GM12878 (cell line): ENCODE results near the gene CMTR2. TPM values are rescaled to one million over a fixed set of nuclear protein-coding genes. Genes with fewer than 3 reads are reported as not detected.

Experiments used
- ATAC-seq: fragments of 200-7000 bp; cut with Tn5 transposase; 3 replicates; pipeline ENCODE4 v1.9.1; 2020; ENCODE audit warnings: mild to moderate bottlenecking, moderate library complexity
- BruUV-seq: library from RNA; stranded (reverse); fragments of 400-500 nt; replicated peaks from 2 replicates; lab custom pipeline; 2021; lab: Mats Ljungman, UMichigan
- CTCF ChIA-PET: fragments of 300-600 bp; sonication (Branson Sonifier 250); formaldehyde crosslinking; extraction: SDS; loops from one replicate; lab custom pipeline; 2021; ENCODE audit warnings: inconsistent platforms; lab: Yijun Ruan, JAX
- POLR2A ChIA-PET: fragments of 350-600 bp; formaldehyde crosslinking; extraction: SDS; loops from one replicate; lab custom pipeline; 2021; ENCODE audit warnings: inconsistent platforms; lab: Charles Lee
- RAD21 ChIA-PET: fragments of 300-600 bp; sonication (Branson Sonifier 250); formaldehyde crosslinking; loops from one replicate; lab custom pipeline; 2023; ENCODE audit warnings: antibody characterized with exemption; ENCODE audit not compliant: unreplicated experiment; lab: Charles Lee
- SMC1A ChIA-PET: fragments of 300-600 bp; sonication (Branson Sonifier 250); formaldehyde crosslinking; loops from one replicate; lab custom pipeline; 2023; ENCODE audit not compliant: unreplicated experiment, uncharacterized antibody; lab: Charles Lee
- DNase-seq: peaks from one replicate; pipeline ENCODE4 v3.0.0-alpha.2; 2011; ENCODE audit warnings: low read depth, low spot score
- FAIRE-seq: peaks from 3 replicates; lab custom pipeline; 2011; peaks lifted over from hg19 to GRCh38; lab: Jason Lieb, UNC
- H2AFZ ChIP-seq: 2 replicates; pipeline ENCODE4 v1.6.0; 2011; ENCODE audit warnings: low read depth, low read length, control low read depth; ENCODE audit not compliant: control insufficient read depth
- H3K27ac ChIP-seq: 2 replicates; pipeline ENCODE4 v1.5.1; 2011; ENCODE audit warnings: control low read depth; ENCODE audit not compliant: control insufficient read depth, insufficient read depth
- H3K27me3 ChIP-seq, 2 experiments: replicated peaks in 1 of 2; 2 replicates each; pipeline versions ENCODE4 v1.6.0 to v1.6.1; 2011; ENCODE audit warnings: low read length in 1 of 2; ENCODE audit not compliant: control insufficient read depth in 2 of 2, insufficient read depth in 2 of 2
- H3K36me3 ChIP-seq, 2 experiments: 2 replicates each; pipeline ENCODE4 v1.5.1; 2011; ENCODE audit warnings: low read length in 1 of 2; ENCODE audit not compliant: control insufficient read depth in 2 of 2, insufficient read depth in 2 of 2
- H3K4me1 ChIP-seq: 2 replicates; pipeline ENCODE4 v1.6.1; 2011; ENCODE audit warnings: mild to moderate bottlenecking, low read length, moderate library complexity, mixed read lengths; ENCODE audit not compliant: control insufficient read depth, insufficient read depth
- H3K4me2 ChIP-seq: 2 replicates; pipeline ENCODE4 v1.6.0; 2011; ENCODE audit warnings: control low read depth; ENCODE audit not compliant: control insufficient read depth, insufficient read depth
- H3K4me3 ChIP-seq: fragments of 200-600 bp; sonication (generic); 2 replicates; pipeline ENCODE4 v1.5.1; 2016
- H3K79me2 ChIP-seq: 2 replicates; pipeline ENCODE4 v1.6.0; 2011; ENCODE audit warnings: low read length; ENCODE audit not compliant: control insufficient read depth, insufficient read depth
- H3K9ac ChIP-seq: 2 replicates; pipeline ENCODE4 v1.8.0; 2011; ENCODE audit warnings: low read length, control low read depth, mixed read lengths; ENCODE audit not compliant: control insufficient read depth, insufficient read depth
- H3K9me3 ChIP-seq: replicated peaks from 3 replicates; pipeline ENCODE4 v1.5.1; 2011; ENCODE audit warnings: mild to moderate bottlenecking, low read length; ENCODE audit not compliant: control insufficient read depth, insufficient read depth
- H4K20me1 ChIP-seq: 2 replicates; pipeline ENCODE4 v1.6.0; 2011; ENCODE audit not compliant: control insufficient read depth, insufficient read depth
- CHD1 ChIP-seq: IDR thresholded peaks from 2 replicates; pipeline ENCODE4 v1.6.1; 2012; ENCODE audit warnings: low read depth, low read length, improper control_type of control experiment
- CHD4 ChIP-seq: fragments of 200-600 bp; sonication (generic); IDR thresholded peaks from 2 replicates; pipeline ENCODE4 v1.6.1; 2016; ENCODE audit warnings: mild to moderate bottlenecking
- HCFC1 ChIP-seq: fragments of 150-350 bp; IDR thresholded peaks from 2 replicates; pipeline ENCODE4 v1.6.1; 2014; ENCODE audit warnings: low read length
- HDAC2 ChIP-seq: fragments of 200-600 bp; sonication (generic); IDR thresholded peaks from 2 replicates; pipeline ENCODE4 v1.6.1; 2017
- IRF4 ChIP-seq: IDR thresholded peaks from 2 replicates; pipeline ENCODE4 v1.6.1; 2011; ENCODE audit warnings: low read depth, low read length
- MTA3 ChIP-seq: IDR thresholded peaks from 2 replicates; pipeline ENCODE4 v1.6.1; 2012; ENCODE audit warnings: low read length, inconsistent platforms, borderline replicate concordance
- MYB ChIP-seq: fragments of 150-350 bp; IDR thresholded peaks from 2 replicates; pipeline ENCODE4 v1.6.1; 2014; ENCODE audit warnings: mild to moderate bottlenecking, low read depth, low read length, borderline replicate concordance
- NR2C2 ChIP-seq: IDR thresholded peaks from 2 replicates; pipeline ENCODE4 v1.6.1; 2011; ENCODE audit warnings: borderline replicate concordance, low read depth; ENCODE audit not compliant: control insufficient read depth, insufficient read length
- PAX5 ChIP-seq: IDR thresholded peaks from 2 replicates; pipeline ENCODE4 v1.6.1; 2011; ENCODE audit warnings: low read depth, low read length, borderline replicate concordance
- RB1 ChIP-seq: fragments of 450-650 bp; formaldehyde crosslinking; IDR thresholded peaks from 2 replicates; pipeline ENCODE4 v1.6.1; 2017; ENCODE audit warnings: mild to moderate bottlenecking, borderline replicate concordance
- SMAD5 ChIP-seq: IDR thresholded peaks from 2 replicates; pipeline ENCODE4 v1.6.1; 2016; ENCODE audit warnings: antibody characterized with exemption, low read depth
- TCF12 ChIP-seq: IDR thresholded peaks from 2 replicates; pipeline ENCODE4 v1.6.1; 2011; ENCODE audit warnings: low read depth, mild to moderate bottlenecking, low read length
- ZBED1 ChIP-seq: IDR thresholded peaks from 2 replicates; pipeline ENCODE4 v1.6.1; 2016; ENCODE audit warnings: borderline replicate concordance
- WGBS: methylation state at CpG from one replicate; pipeline ENCODE4 v1.1.6; 2016; ENCODE audit warnings: low lambda C conversion rate; ENCODE audit not compliant: insufficient replicate concordance, insufficient coverage; ENCODE audit errors: missing lambda C conversion rate; 5-methylcytosine and 5-hydroxymethylcytosine counted together
- in situ Hi-C: fragments of 300-500 bp; cut with MboI; formaldehyde crosslinking; loops from 9 replicates; pipeline ENCODE4 v1.14.3; 2018; ENCODE audit warnings: mixed read lengths
- intact Hi-C: fragments of 100-400 bp; cut with micrococcal nuclease; formaldehyde crosslinking; loops from one replicate; pipeline ENCODE4 v1.14.2; 2022; ENCODE audit not compliant: unreplicated experiment
- polyA plus RNA-seq, 11 experiments: library from polyadenylated mRNA; depleted of rRNA in 4 of 11; unstranded in 6 of 11; stranded (reverse) in 5 of 11; fragments of >200 nt; fragmentation: Nextera tagmentation in 4 of 11; fragmentation: Illumina TruSeq in 1 of 11; extraction: Ambion mirVana in 4 of 11; extraction: Trizol in 1 of 11; gene quantifications; 1 replicate in 1 of 11; 2 replicates in 10 of 11; pipeline versions ENCODE4 v1.2.1 to v1.2.3, GENCODE V29; 2011 to 2016; ENCODE audit warnings: inconsistent platforms in 2 of 11, missing spikeins in 2 of 11, low read depth in 1 of 11
- total RNA-seq, 4 experiments: library from RNA; depleted of rRNA in 3 of 4; stranded (reverse); fragments of >200 nt in 3 of 4; fragmentation: Illumina TruSeq in 1 of 4; extraction: Trizol in 1 of 4; gene quantifications; 2 replicates each; pipeline versions ENCODE4 v1.2.1 to v1.2.3, GENCODE V29; 2013 to 2021
- TF ChIP-seq, protein P1 (sequence below): fragments of 450-650 bp; IDR thresholded peaks from 2 replicates; pipeline ENCODE4 v1.6.1; 2017; ENCODE audit warnings: mild to moderate bottlenecking, moderate library complexity
- TF ChIP-seq, protein P2 (sequence below): fragments of 450-650 bp; IDR thresholded peaks from 2 replicates; pipeline ENCODE4 v1.6.1; 2017; ENCODE audit warnings: low read depth, mild to moderate bottlenecking, moderate library complexity
- TF ChIP-seq, protein P3 (sequence below): fragments of 450-650 bp; IDR thresholded peaks from 2 replicates; pipeline ENCODE4 v1.6.1; 2018; ENCODE audit warnings: borderline replicate concordance, mild to moderate bottlenecking; ENCODE audit not compliant: partially characterized antibody
- TF ChIP-seq, protein P4 (sequence below): IDR thresholded peaks from 2 replicates; pipeline ENCODE4 v1.6.1; 2011; ENCODE audit warnings: low read depth, mild to moderate bottlenecking, low read length, moderate library complexity, borderline replicate concordance; ENCODE audit errors: extremely low read depth

Gene CMTR2
- total and polyA plus RNA-seq, 10 of the 15 experiments (the other 5 are each of a cell fraction or from before 2014, with no cell fraction given), result 6.5 to 37.0 (median 20.9) TPM

DNA sequence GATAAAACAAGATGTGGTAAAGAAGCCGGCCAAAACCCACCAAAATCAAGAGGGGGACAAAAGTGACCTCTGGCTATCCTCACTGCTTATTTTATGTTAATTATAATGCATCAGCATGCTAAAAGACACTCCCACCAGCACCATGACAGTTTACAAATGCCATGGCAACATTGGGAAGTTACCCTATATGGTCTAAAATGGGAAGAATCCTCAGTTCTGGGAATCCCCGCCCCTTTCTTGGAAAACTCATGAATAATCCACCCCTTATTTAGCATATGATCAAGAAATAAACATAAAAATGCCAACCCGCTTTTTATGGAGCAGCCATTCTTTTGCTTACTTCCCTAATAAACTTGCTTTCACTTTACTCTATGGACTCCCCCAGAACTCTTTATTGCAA, 25.6 kb downstream of the CMTR2 start (continued):
- TF ChIP-seq, protein P1, sequence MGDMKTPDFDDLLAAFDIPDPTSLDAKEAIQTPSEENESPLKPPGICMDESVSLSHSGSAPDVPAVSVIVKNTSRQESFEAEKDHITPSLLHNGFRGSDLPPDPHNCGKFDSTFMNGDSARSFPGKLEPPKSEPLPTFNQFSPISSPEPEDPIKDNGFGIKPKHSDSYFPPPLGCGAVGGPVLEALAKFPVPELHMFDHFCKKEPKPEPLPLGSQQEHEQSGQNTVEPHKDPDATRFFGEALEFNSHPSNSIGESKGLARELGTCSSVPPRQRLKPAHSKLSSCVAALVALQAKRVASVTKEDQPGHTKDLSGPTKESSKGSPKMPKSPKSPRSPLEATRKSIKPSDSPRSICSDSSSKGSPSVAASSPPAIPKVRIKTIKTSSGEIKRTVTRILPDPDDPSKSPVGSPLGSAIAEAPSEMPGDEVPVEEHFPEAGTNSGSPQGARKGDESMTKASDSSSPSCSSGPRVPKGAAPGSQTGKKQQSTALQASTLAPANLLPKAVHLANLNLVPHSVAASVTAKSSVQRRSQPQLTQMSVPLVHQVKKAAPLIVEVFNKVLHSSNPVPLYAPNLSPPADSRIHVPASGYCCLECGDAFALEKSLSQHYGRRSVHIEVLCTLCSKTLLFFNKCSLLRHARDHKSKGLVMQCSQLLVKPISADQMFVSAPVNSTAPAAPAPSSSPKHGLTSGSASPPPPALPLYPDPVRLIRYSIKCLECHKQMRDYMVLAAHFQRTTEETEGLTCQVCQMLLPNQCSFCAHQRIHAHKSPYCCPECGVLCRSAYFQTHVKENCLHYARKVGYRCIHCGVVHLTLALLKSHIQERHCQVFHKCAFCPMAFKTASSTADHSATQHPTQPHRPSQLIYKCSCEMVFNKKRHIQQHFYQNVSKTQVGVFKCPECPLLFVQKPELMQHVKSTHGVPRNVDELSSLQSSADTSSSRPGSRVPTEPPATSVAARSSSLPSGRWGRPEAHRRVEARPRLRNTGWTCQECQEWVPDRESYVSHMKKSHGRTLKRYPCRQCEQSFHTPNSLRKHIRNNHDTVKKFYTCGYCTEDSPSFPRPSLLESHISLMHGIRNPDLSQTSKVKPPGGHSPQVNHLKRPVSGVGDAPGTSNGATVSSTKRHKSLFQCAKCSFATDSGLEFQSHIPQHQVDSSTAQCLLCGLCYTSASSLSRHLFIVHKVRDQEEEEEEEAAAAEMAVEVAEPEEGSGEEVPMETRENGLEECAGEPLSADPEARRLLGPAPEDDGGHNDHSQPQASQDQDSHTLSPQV, result no peak
- TF ChIP-seq, protein P2, sequence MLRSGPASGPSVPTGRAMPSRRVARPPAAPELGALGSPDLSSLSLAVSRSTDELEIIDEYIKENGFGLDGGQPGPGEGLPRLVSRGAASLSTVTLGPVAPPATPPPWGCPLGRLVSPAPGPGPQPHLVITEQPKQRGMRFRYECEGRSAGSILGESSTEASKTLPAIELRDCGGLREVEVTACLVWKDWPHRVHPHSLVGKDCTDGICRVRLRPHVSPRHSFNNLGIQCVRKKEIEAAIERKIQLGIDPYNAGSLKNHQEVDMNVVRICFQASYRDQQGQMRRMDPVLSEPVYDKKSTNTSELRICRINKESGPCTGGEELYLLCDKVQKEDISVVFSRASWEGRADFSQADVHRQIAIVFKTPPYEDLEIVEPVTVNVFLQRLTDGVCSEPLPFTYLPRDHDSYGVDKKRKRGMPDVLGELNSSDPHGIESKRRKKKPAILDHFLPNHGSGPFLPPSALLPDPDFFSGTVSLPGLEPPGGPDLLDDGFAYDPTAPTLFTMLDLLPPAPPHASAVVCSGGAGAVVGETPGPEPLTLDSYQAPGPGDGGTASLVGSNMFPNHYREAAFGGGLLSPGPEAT, result no peak

DNA sequence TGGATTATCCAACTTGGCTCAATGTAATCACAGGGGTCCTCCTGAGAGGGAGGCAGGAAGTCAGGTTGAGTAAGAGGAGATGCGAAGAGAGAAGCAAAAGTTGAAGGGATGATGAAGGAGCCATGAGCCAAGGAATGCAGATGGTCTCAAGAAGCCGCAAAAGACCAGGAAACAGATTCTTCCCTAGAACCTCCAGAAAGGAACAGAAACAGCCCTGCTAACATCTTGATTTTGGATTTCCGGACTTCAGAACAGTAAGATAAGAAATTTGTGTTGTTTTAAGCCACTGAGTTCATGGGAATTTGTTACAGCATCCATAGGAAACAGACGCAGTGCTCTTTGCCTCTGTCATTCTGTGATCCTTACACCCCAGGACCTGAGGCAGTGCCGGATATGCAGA, 26.8 kb downstream of the CMTR2 start:
- Histone ChIP-seq H2AFZ (no peak overlapping the region), H3K4me1 (no peaks in the 10 kb centered on the region), H3K9me3 (no peaks in the 10 kb centered on the region), H3K4me3 (no peak overlapping the region), H3K27ac (no peak overlapping the region), H3K27me3 (no peaks in the 10 kb centered on the region), H3K4me2 (no peak overlapping the region), H3K79me2 (no peaks in the 10 kb centered on the region), H4K20me1 (no peaks in the 10 kb centered on the region), H3K9ac (no peak overlapping the region), H3K36me3 (no peaks in the 10 kb centered on the region)
- BruUV-seq, result no TSS peak
- WGBS, result 56% methylated on average over 5 of the region's 5 CpGs
- ATAC-seq, result no peak
- ChIA-PET RAD21 (no interaction called here), POLR2A (no interaction called here), CTCF (no interaction called here), SMC1A (no interaction called here)
- no peak for FAIRE-seq
- in situ Hi-C loops, result no loop called here
- intact Hi-C loops, result no loop called here
- DNase-seq, result no peak
- no peak for TF ChIP-seq IRF4
- no peak for TF ChIP-seq CHD1
- TF ChIP-seq TCF12, result no peak
- TF ChIP-seq HCFC1, result no peak
- TF ChIP-seq CHD4, result no peak
- no peak for TF ChIP-seq MTA3
- TF ChIP-seq SMAD5, result no peak
- TF ChIP-seq HDAC2, result no peak
- TF ChIP-seq, protein P3, sequence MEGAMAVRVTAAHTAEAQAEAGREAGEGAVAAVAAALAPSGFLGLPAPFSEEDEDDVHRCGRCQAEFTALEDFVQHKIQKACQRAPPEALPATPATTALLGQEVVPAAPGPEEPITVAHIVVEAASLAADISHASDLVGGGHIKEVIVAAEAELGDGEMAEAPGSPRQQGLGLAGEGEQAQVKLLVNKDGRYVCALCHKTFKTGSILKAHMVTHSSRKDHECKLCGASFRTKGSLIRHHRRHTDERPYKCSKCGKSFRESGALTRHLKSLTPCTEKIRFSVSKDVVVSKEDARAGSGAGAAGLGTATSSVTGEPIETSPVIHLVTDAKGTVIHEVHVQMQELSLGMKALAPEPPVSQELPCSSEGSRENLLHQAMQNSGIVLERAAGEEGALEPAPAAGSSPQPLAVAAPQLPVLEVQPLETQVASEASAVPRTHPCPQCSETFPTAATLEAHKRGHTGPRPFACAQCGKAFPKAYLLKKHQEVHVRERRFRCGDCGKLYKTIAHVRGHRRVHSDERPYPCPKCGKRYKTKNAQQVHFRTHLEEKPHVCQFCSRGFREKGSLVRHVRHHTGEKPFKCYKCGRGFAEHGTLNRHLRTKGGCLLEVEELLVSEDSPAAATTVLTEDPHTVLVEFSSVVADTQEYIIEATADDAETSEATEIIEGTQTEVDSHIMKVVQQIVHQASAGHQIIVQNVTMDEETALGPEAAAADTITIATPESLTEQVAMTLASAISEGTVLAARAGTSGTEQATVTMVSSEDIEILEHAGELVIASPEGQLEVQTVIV, result no peak
- no peak for TF ChIP-seq ZBED1
- TF ChIP-seq PAX5, result no peak
- TF ChIP-seq NR2C2, result no peak
- no peak for TF ChIP-seq RB1
- TF ChIP-seq MYB, result no peak
- TF ChIP-seq, protein P4, sequence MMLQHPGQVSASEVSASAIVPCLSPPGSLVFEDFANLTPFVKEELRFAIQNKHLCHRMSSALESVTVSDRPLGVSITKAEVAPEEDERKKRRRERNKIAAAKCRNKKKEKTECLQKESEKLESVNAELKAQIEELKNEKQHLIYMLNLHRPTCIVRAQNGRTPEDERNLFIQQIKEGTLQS, result no peak
